Activated CD8-positive, alpha-beta memory T cell treated with anti-CD3 and anti-CD28 coated beads for 1 hour (primary cell): Measurements from ENCODE around the gene NQO1.

Source experiments
- DNase-seq, 2 donors: peaks; one replicate each; pipeline ENCODE4 v3.0.0-alpha.2; 2020; ENCODE audit warnings: low read depth in 1 of 2; ENCODE audit errors: extremely low read depth in 1 of 2

NQO1 gene

DNA sequence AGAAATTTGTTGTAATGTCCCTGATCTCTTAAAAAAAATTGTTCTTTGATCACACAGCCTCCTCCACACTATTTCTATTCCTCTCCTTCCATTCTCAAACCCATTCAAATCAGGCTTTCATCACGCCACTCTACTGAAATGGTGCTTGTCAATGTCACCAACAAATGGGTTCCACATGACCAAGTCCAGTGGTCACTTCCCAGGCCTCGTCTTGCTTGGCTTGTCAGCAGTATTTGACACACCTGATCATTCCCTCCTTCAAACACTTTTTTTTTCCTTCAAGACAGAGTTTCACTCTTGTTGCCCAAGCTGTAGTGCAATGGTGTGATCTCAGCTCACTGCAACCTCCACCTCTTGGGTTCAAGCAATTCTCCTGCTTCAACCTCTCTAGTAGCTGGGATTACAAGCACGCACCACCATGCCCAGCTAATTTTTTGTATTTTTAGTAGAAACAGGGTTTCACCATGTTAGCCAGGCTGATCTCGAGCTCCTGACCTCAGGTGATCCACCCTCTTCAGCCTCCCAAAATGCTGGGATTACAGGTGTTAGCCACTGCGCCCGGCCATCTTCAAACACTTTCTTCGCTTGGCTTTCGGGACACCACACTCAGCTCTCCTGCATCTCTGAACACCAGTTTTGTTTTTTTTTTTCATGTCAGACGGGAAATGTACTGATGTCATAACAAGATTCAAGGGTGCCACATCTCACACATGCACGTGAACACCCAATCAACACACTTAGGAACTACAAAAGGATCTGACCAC is 18.3 kb downstream of the NQO1 start:
- no peak for DNase-seq

DNA sequence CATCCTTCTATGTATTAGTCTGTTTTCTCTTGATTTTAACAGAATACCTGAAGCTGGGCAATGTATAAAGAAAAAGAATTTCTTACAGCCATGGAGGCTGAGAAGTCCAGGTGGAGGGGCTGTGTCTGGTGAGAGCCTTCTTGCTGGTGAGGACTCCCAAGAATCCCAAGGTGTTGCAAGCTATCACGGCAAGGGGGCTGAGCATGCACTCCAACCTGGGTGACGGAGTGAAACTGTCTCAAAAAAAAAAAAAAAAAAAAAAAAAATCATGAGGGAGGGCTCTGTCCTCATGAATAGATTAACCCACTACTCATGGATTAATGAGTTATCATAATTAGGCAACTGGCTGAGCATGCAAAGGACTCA is 19.4 kb downstream of the NQO1 start:
- DNase-seq: no peak

DNA sequence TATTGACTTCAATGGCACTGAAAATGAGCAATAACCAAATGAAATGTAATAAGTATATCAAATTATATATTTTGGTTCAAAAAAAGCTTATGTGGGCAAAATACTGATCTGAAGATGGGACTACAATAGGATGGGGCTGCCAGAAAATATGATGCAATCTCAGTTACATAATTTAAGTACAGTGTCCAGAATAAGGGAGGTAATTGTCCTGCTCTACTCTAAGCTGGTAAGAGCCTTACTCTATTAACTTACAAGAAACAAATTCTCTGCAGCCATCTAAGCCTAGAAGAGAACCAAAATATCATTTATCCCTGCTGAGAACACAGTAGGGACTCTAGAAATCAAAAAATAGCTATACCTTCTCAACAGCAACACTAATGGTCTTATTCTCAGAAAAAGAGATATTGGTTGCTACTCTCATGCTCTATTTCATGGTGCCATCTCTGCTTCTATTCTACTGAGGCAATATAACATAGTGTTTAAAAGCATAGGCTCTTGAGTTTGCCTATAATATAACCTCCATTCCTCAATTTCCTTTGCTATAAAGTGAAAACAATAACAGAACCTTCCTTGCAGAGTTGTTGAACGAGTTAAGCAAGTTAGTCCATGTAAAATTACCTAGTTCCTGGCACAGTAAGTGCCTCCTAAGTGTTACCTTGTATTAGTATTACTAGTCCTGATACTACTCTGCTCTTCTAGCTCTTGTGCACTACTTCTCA is 19.9 kb downstream of the NQO1 start:
- DNase-seq: no peak

DNA sequence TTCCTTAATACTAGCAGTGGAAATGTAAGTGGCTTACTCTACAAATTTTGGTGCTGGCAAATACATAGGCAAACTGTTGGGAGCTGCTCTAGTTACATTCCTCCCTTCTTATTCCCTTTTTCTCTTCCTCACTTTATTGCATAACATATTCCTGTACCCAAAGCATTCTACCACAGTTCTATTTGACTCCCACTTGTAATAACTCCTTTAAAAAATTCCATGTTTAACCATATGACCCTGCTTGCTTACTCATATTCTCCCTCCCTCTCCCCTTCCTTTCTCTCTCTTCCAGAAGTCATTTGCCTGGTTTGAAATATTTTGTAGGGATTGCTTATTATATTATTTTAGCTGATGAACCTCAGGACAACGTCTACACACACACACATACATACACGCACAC is 22.7 kb downstream of the NQO1 start:
- no peak for DNase-seq

DNA sequence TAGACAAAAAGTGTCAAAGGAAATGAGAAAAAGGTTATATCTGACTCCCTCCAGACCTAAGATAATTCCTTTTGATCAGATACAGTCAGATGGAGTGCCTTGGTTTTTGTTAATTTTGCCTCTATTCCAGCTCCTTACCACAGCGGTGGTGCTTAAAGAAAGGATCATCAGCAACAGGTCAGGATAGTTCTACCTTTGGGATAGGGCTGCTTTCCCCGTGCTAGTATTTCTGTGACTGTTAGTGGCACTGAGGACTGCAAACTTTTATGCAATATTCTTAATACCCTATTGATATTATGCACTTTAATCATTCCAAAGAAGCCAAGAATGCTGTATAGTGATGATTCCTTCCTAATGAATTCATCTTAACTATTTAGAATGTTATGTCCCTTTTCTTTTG is 24.5 kb downstream of the NQO1 start:
- DNase-seq: no peak

DNA sequence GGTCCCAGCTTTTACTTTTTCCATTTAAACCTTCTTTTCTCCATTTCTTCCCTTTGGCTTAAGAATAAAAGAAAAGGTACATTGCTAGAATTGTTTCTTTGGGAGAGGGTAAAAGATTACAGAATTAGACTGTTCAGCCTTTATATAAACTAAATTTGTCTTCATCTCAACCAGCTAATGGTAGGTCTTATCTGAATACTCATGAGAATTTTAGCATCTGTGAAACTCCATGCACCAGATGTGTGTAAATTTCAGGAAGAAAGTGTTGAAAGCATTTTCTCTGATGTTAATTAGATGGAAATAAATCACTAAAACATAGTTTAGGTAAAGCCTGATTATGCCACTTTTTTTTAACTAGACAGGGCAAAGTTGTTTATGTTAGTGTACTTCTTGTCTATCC is 24.9 kb downstream of the NQO1 start:
- no peak for DNase-seq

DNA sequence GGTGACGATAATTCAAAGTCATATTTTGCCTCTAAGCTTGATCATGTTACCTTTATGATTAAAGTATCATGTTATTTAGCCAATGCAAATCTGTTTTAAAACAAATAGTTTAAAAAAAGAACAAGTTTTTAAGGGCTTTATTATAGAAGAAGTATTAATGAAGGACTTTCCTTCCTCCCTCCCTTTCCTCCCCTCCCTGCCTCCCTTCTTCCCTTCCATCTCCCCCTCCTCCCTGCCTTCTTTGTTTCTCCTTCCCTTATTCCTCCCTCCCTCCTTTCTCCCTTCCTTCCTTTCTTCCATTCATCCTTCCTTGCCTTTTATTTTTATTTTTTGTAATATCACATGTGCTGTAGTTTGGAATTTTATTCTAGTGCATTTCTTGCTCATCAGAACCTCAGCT is 26.4 kb downstream of the NQO1 start:
- no peak for DNase-seq

DNA sequence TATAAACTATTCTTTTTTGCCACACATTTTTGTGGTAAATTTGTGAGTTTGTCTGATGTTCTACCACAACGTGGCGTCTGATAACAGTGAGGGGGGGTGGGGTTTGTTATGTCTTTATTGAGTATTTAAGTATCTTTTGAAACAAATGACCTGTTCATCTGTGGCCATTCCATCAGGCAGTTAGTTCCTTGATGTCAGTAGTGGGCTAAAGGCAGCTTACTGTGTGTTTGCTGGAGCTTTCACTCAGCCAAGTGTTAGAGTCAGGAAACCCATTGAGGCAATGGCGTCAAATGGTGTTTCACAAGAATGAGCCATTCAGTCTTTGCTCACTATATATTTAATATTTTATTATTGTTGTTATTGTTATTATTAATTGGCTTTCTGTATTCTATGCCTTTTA is 28.0 kb downstream of the NQO1 start:
- no peak for DNase-seq

DNA sequence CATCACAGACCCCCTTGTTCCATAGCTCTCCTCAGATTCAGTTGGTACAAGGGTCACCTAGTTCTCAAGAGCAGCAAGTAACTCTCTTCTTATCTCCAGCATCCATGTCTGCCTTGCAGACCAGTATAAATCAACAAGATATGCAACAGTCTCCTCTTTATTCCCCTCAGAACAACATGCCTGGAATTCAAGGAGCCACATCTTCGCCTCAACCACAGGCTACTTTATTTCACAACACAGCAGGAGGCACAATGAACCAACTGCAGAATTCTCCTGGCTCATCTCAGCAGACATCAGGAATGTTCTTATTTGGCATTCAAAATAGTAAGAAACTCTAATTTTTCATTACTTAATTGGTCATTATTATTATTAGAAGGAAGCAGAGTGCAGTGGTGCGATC is 32.4 kb downstream of the NQO1 start:
- DNase-seq: no peak

DNA sequence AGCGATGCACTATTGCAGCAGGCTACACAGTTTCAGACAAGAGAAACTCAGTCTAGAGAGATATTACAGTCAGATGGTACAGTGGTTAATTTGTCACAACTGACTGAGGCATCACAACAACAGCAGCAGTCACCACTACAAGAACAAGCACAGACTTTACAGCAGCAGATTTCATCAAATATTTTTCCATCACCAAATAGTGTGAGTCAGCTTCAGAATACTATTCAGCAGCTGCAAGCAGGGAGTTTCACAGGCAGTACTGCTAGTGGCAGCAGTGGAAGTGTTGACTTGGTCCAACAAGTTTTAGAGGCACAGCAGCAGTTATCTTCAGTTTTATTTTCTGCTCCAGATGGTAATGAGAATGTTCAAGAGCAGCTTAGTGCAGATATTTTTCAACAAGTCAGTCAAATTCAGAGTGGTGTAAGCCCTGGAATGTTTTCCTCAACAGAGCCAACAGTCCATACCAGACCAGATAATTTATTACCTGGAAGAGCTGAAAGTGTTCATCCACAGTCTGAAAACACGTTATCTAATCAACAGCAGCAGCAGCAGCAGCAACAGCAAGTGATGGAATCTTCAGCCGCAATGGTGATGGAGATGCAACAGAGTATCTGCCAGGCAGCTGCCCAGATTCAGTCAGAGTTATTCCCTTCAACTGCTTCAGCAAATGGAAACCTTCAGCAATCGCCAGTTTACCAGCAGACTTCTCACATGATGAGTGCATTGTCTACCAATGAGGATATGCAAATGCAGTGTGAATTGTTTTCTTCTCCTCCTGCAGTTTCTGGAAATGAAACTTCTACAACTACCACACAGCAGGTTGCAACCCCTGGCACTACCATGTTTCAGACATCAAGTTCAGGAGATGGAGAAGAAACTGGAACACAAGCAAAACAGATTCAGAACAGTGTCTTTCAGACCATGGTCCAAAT is 34.1 kb downstream of the NQO1 start:
- no peak for DNase-seq

DNA sequence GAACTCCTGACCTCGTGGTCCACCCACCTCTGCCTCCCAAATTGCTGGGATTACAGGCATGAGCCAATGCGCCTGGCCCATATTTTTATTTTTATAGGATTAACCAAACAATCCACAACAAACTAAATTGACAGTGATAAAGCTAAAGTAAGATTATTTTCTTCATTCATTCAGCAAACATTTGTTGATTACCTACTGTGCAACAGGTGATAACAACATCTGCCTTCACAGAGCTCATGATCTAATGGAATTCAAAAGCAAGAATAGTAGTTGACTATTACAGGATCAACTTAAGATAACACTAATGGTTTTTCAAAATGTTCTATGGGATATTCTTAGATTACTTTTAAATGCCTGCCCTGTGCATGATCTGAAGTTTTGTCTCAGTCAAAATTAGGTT is 37.8 kb downstream of the NQO1 start:
- no peak for DNase-seq

DNA sequence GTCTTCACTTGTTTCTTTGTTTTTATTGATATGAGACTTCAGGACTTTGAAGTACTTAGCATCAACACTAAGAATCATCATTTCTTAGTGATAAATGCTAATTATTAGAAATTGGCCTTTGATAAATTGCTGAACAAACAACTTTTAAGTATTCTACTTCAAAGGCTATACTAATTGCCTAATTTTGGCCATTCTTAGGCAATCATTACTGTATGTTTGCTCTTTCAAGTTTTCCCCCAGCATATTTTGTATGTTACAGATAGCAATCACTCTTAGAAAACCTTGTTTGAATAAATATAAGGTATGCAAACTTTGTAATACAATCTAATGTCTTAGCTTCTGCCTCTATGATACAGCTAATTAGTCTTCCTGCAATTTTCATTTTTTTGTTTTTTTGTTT is 46.0 kb downstream of the NQO1 start:
- DNase-seq: no peak

DNA sequence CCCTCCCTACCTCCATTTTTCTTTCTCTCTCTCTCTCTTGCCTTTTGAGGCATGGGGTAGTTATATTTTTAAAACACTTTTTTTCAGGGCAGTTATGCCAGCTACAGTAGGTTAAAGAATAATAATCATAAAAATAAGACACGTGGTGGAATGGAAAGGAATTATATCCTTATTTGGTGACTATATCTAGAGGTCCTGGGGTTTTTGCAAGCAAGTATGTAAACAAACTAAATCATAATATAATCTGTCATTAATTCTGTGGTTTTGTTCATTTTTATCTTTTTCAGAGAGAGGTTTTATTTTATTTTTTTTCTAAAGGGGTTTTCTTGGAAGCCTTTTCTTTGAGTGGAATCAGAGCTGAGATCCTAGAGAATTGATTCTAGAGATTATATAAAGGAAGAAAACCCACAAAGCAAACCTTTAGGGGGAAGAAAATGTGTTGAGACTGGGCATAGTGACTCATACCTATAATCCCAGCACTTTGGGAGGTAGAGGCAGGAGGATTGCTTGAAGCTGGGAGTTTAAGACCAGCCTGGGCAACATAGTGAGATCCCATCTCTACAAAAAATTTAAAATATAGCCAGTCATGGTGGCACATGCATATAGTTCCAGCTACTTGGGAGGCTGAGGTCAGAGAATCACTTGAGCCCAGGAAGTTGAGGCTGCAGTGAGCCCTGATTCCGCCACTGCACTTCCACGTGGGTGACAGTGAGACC is 53.2 kb downstream of the NQO1 start:
- DNase-seq: no peak

DNA sequence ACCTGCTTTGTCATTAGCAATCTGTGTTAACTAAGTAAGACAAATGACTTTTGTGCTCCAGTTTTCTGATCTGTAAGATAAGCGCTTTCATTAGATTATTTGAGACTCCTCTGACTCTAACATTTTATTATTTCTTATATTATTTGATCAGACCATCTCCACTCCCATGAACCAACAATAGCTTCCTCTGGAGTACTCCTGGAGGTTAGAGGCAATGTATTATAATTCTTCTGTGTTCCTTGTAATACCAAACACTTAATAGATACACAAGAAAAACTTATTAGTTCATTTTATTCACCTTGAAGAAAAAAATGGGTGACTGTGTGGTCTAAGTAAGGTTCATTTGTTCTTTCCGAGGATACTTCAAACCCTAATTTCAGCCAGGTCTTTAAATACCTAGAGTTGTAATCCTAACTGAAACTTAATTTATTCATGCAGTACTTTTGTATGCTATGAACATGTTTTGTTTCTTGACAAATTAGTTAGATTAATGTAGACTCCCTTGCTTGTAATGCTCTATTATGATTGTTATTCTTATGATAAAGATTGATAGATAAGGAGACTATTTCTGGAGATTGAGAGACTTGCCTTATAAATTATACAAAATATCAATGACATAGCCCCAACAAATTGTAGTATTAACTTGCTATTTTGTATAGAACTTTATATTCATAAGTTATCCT is 53.9 kb downstream of the NQO1 start:
- DNase-seq: no peak

DNA sequence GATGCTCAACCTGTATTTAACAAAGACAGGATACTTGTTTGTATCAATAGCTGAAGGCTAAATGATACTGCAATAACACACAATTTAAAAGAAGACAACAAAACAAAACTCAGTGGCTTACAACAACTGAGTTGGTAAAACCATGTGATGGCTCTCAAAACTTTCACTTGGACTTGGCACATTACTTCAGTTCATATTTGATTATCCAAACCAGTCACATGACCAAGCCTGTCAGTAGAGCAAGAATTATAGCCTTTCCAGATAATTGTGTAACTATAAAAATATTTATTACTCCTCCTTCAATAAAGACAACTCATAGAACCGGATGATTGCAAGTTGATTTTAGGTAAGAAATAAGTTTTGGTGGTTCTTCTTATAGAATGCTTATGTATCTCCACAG is 56.8 kb downstream of the NQO1 start:
- DNase-seq: no peak

DNA sequence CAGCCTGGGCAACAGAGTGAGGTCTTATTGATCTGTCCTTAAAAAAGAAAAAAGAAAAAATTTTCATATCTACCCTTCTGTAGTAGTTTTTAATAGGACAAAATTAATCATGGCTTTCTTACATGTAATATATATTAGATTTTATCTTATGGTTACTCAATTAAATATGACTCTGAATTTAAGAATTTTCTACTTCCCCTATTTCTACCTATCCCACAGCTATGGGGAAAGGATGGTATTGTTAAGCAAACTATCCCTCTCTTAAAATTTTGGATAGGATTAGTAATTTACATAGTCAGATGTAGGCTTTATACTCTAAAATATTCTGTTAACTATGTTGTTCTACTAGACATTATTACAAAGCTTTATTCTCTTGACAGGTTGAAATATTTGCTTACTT is 62.5 kb downstream of the NQO1 start:
- DNase-seq: no peak

DNA sequence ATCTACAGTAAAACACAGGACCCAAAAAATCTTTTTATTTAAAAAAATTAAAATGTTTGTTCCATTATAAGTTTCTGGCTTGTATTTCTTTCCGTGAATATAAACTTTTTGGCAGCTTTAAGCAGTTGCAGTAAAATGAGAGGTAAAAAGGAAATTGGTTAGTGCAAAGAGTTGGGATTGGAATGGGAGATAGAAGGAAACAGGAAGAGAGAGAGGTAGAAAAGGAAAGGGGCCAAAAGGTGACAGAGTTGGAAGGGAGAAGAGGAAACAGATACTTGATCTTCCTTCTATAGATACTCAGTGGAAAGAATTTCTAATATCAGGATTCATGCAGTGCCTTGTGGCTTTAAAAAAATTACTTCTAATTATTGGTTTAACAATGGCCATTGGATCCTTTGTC is 63.5 kb downstream of the NQO1 start:
- no peak for DNase-seq

DNA sequence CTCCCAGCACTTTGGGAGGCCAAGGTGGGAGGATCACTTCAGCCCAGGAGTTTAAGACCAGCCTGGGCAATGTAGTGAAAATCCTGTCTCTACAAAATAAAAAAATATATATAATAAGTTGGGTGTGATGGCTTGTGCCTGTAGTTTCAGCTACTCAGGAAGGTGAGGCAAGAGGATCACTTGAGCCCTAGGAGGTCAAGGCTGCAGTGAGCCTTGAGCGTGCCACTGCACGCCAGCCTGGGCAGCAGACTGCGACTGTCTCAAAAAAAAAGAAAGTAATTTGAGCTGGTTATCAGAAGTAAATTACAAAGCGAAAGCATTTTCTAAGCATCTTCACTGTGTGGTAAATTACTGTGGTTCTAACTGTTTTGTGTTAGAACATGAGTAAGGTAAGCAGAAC is 66.2 kb downstream of the NQO1 start:
- no peak for DNase-seq
